NCI-H510A treated with DMSO at 0.1 percent for 48 hours (cell line): Measurements from ENCODE around the gene NUDT10.
"Not testable (repeated sequence)": the region's sequence is repeated elsewhere in the genome, so short reads cannot be mapped to it uniquely, and the experiment has no call there.

Experiments
- DNase-seq: peaks from one replicate; lab custom pipeline; 2025; lab: John Stamatoyannopoulos, UW

The NUDT10 gene

GRCh38 chrX:51332188-51332942 is at the start of gene NUDT10:
TSS of gene NUDT10 (plus strand) at chrX:51332822. CDS start at chrX:51332966, 144 bp downstream.
- DNase-seq, result no peak

DNA sequence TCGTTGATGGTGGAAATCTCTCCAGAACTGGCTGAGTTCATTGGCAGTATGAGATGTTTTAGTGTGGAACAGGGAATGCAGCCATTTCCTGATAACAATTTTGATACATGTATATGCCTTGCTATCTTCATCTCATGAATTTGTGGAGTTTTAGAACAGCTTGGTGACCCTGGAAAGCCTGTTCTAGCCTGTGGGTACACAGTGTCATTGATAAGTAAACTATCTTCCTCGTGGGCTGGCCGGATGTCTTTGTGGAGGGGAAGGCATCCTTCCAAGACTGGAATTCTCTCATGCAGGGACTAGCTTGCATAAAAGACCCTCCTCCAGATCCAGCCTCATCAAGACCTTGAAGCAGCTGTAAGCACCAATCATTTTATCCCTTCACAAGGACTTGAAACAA is 40.2 kb upstream of the NUDT10 start:
- DNase-seq, result no peak

DNA sequence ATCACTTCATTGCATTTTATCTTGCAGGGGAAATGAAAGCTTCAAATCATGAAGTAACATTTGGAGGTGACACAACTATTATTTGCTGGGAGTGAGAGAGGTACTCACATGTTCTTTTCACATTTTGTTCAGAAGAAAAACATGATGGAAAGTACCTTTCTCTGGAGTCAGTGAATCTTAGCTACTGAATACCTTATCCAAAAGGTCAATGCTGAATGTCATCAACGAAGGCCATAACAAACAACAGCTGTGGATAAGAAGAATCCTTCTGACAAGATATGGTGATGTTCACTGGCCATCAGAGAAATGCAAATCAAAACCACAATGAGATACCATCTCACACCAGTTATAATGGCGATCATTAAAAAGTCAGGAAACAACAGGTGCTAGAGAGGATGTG is 36.5 kb upstream of the NUDT10 start:
- DNase-seq, result no peak

GRCh38 chrX:51316271-51316670 is 16.4 kb upstream of the NUDT10 start:
- DNase-seq, result no peak

DNA sequence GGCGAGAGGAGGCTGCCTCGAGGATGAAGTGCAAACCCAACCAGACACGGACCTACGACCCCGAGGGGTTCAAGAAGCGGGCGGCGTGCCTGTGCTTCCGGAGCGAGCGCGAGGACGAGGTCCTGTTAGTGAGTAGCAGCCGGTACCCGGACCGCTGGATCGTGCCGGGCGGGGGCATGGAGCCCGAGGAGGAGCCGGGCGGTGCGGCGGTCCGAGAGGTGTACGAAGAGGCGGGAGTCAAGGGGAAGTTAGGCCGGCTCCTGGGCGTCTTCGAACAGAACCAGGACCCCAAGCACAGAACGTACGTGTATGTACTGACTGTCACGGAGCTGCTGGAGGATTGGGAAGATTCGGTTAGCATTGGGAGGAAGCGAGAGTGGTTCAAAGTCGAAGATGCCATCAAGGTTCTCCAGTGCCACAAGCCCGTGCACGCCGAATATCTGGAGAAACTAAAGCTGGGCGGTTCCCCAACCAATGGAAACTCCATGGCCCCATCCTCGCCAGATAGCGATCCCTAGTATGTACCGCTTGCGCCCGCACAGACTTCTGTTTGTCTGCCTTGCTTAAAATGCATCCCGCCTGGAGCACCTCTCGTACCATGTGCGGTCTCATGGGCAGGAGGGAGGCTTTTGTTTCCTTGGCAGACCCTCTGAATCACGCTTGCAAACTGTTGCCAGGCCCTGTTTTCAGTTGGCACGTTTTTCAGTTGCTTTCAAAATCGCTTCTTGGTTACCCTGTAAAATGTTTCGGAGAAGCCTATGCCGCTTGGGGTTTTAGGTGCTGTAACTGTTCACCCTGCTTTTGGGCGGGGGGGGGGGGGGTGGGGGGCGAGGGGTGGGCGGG is 542 bp downstream of the NUDT10 start:
- not testable (repeated sequence) for DNase-seq

GRCh38 chrX:51334276-51334675 is 1.7 kb downstream of the NUDT10 start:
- DNase-seq, result no peak

- no peak for DNase-seq
These were observed 4.0 kb downstream of the NUDT10 start for GRCh38 chrX:51336584-51336983.

- no peak for DNase-seq
These were observed 28.6 kb downstream of the NUDT10 start for GRCh38 chrX:51361251-51361650.

DNA sequence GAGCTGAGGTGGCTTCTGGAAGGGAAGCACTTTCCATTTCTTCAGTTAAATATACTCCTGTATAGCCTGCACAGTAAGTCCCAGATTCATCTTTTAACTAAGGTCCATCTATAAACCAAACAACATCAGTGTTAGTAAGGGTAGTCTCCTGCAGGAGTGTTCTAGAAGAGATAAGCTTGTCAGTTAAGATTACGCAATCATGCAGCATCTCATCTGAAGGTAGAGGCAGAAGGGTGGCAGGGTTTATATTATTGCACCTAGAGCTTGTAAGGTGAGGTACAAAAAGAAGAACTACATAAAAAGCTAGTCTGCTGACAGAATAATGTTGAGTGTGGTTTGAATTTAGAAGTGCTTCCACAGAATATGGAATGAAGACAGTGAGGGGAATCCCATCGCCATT is 44.0 kb downstream of the NUDT10 start:
- DNase-seq, result no peak
